ENCODE measurements around the gene DTX3L. TPM values are rescaled to one million over a fixed set of nuclear protein-coding genes. Genes with fewer than 3 reads are reported as not detected.
A peak's percentile ranks its signal among the peaks of the same experiment; 100 is the strongest.

DTX3L gene
- 11.1 and 11.9 TPM in 2 replicates for total RNA-seq (2014; rRNA removed)
- percentile 87 among the genes with signal in this experiment for Bru-seq, nascent RNA
- BruChase-seq, experiment 1, labeled RNA remaining after a 6-hour chase = percentile 98 among the genes with signal in this experiment
- BruChase-seq, experiment 2, labeled RNA remaining after a 2-hour chase = percentile 99 among the genes with signal in this experiment
- long read RNA-seq, full-length matches to known transcripts = 16 of 125 reads
- long read RNA-seq, partial matches to known transcripts = 4 of 125 reads
- long read RNA-seq, other reads (novel, unspliced or antisense) = 105 of 125 reads

DNA sequence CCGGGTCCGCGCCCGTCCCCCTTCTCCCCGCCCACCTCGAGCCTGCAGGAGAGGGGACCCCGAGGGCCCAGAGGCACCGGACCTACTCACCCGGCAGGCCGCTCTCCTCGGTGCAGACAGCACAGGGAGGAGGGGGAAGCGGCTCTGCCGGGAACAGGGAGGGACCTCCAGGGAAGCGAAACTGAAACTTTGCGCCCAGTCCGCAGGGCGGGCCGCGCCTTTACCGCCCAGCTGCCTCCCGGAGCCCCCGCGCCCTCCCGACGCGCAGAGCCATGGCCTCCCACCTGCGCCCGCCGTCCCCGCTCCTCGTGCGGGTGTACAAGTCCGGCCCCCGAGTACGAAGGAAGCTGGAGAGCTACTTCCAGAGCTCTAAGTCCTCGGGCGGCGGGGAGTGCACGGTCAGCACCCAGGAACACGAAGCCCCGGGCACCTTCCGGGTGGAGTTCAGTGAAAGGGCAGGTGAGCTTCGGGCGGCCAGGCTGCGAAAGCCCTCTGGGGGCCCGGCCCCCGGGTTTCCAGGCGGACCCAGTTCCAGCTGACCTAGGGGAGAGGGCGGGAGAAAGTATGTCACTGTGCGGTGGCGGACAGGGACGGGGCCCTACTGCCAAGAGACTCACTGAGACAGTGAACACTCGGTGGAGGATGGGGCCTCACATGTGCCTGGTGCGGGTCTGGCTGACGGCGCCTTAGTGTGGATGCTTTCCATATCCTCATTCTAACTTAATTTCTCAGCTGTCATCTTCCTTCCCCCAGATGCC, at the start of gene DTX3L, which contains the start of gene PARP9:
DTX3L (plus strand) TSS at position 184 of the 758 bp plus-strand sequence; CDS start at position 273, 89 bp downstream.
PARP9 (minus strand) TSS at position 146 of the 758 bp plus-strand sequence. CDS start 4,680 bp downstream, outside the sequence.
- POLR2A ChIA-PET (ENCODE audit: unreplicated experiment) = interaction anchor here (0.5 to 0.7 kb wide), 2 partner anchors 42 to 46 kb away, joined by 3 to 4 read pairs; no protein-coding TSS in a partner anchor
- CTCF ChIA-PET = interaction anchor here (0.9 kb wide), 1 partner anchor 115 kb away, joined by 3 read pairs; no protein-coding TSS in a partner anchor
- peak; percentile 89 for ATAC-seq
- peak; percentile 83 for DNase-seq
- Histone ChIP-seq H2AFZ (ENCODE audit: low read length) (peak within 1 kb of the TSS; percentile 89), H3K36me3 (ENCODE audit: low read depth, low read length) (0 out of 2 replicates have a peak, but pooled peaks cover 6% of the 10 kb centered on the region), H3K27ac (ENCODE audit: low read length) (peak within 1 kb of the TSS; percentile 81), H3F3A (ENCODE audit: low read length, unreplicated experiment) (no peaks in the 10 kb centered on the region), H3K4me3 (ENCODE audit: low read length) (peak within 1 kb of the TSS; percentile 81), H3K9me3 (ENCODE audit: low read length) (no peaks in the 10 kb centered on the region), H3K9me2 (replicated peaks; ENCODE audit: low read length) (no peaks in the 10 kb centered on the region), H4K20me1 (ENCODE audit: low read length) (no peaks in the 10 kb centered on the region), H3K4me1 (ENCODE audit: insufficient read depth, low read length) (peaks cover 20% of the 10 kb centered on the region), H3K9ac (ENCODE audit: low read length) (peak within 1 kb of the TSS; percentile 90), H3K4me2 (ENCODE audit: low read length) (peak within 1 kb of the TSS; percentile 92), H3K27me3 (ENCODE audit: low read length) (no peaks in the 10 kb centered on the region), H3K79me2 (ENCODE audit: low read length) (peaks cover 24% of the 10 kb centered on the region)
- BruUV-seq (replicated peaks) = no TSS peak
- intact Hi-C loops (cut with micrococcal nuclease) = loop anchor here (1.0 to 5.0 kb wide), 2 partner anchors 115 to 228 kb away; partner anchors contain the start of gene HSPBAP1
- TF ChIP-seq CTCF (conservative IDR thresholded peaks at IDR 0.05; ENCODE audit: low read depth, low read length) (no peak), EZH2 (IDR thresholded peaks at IDR 0.05; ENCODE audit: low read length, unreplicated experiment) (no peak), EZH2phosphoT487 (IDR thresholded peaks at IDR 0.05; ENCODE audit: borderline replicate concordance, low read length) (no peak)

- no peak for DNase-seq
- peak; percentile 0; the same call in 1 of the 2 replicates for ATAC-seq
- Histone ChIP-seq H3K27ac (ENCODE audit: low read length) (peak overlapping the region; percentile 87; the same call in 1 of the 2 replicates), H3K36me3 (ENCODE audit: low read depth, low read length) (no peaks in the 10 kb centered on the region), H3K9me2 (replicated peaks; ENCODE audit: low read length) (no peaks in the 10 kb centered on the region), H3K79me2 (ENCODE audit: low read length) (peaks cover 41% of the 10 kb centered on the region), H3K9ac (ENCODE audit: low read length) (peak overlapping the region; percentile 93), H3K4me3 (ENCODE audit: low read length) (peak overlapping the region; percentile 71), H3K27me3 (ENCODE audit: low read length) (no peaks in the 10 kb centered on the region), H3K4me1 (ENCODE audit: insufficient read depth, low read length) (peaks cover 20% of the 10 kb centered on the region), H3F3A (ENCODE audit: low read length, unreplicated experiment) (no peaks in the 10 kb centered on the region), H3K9me3 (ENCODE audit: low read length) (no peaks in the 10 kb centered on the region), H3K4me2 (ENCODE audit: low read length) (peak overlapping the region; percentile 83), H4K20me1 (ENCODE audit: low read length) (peaks cover 37% of the 10 kb centered on the region), H2AFZ (ENCODE audit: low read length) (peak overlapping the region; percentile 90)
- ChIA-PET POLR2A (ENCODE audit: unreplicated experiment) (interaction anchor here (0.6 kb wide), 2 partner anchors 19 to 149 kb away, joined by 3 to 4 read pairs; no protein-coding TSS in a partner anchor), CTCF (interaction anchor here (0.6 kb wide), 1 partner anchor 55 kb away, joined by 4 read pairs; no protein-coding TSS in a partner anchor)
- intact Hi-C loops (cut with micrococcal nuclease) = loop anchor here (2.0 kb wide), 1 partner anchor 46 kb away; no protein-coding TSS in a partner anchor
- BruUV-seq (replicated peaks) = no TSS peak
- TF ChIP-seq EZH2phosphoT487 (IDR thresholded peaks at IDR 0.05; ENCODE audit: borderline replicate concordance, low read length) = no peak
- no peak for TF ChIP-seq CTCF (conservative IDR thresholded peaks at IDR 0.05; ENCODE audit: low read depth, low read length)
- no peak for TF ChIP-seq EZH2 (IDR thresholded peaks at IDR 0.05; ENCODE audit: low read length, unreplicated experiment)
Measured at GRCh38 chr3:122515020-122515468, 49.1 kb upstream of the DTX3L start.

Measured in PC-3 (cell line).